Tibial artery (tissue), 4 donors: Measurements from ENCODE around the gene CBX2.

Source experiments
- DNase-seq, 2 donors: peaks; one replicate each; pipeline ENCODE4 v3.0.0-alpha.2; 2019
- H3K27ac ChIP-seq, 2 donors: fragments of 200-600 bp; sonication (generic) in 1 of 2; 1 replicate in 1 of 2; 2 replicates in 1 of 2; pipeline ENCODE4 v1.5.1; 2018 to 2019; ENCODE audit warnings: mild to moderate bottlenecking in 1 of 2
- H3K27me3 ChIP-seq, 2 donors: fragments of 200-600 bp; sonication (generic) in 1 of 2; one replicate each; pipeline versions ENCODE4 v1.5.1 to v1.6.0; 2016 to 2019
- H3K36me3 ChIP-seq, 3 donors: fragments of 200-600 bp; sonication (generic) in 2 of 3; one replicate each; pipeline ENCODE4 v1.5.1; 2016 to 2019; ENCODE audit warnings: mild to moderate bottlenecking in 2 of 3
- H3K4me1 ChIP-seq, 4 donors: fragments of 200-600 bp; sonication (generic) in 2 of 4; 1 replicate in 3 of 4; 2 replicates in 1 of 4; pipeline ENCODE4 v1.5.1; 2016 to 2019
- H3K4me3 ChIP-seq, 2 donors: fragments of 200-600 bp; sonication (generic) in 1 of 2; 1 replicate in 1 of 2; 2 replicates in 1 of 2; pipeline ENCODE4 v1.5.1; 2018 to 2019; ENCODE audit warnings: mild to moderate bottlenecking in 2 of 2
- H3K9me3 ChIP-seq, 3 donors: fragments of 200-600 bp; sonication (generic) in 1 of 3; one replicate each; pipeline ENCODE4 v1.5.1; 2016 to 2019
- CTCF ChIP-seq, 2 experiments: fragments of 200-600 bp in 1 of 2; fragments of 450-650 bp in 1 of 2; IDR thresholded peaks; one replicate each; pipeline ENCODE4 v1.5.1; 2017 to 2019; ENCODE audit warnings: antibody characterized with exemption in 2 of 2, mild to moderate bottlenecking in 1 of 2, moderate library complexity in 1 of 2
- intact Hi-C: fragments of 100-400 bp; cut with DNase I; formaldehyde crosslinking; loops from one replicate; pipeline ENCODE4 v1.15.0; 2023; ENCODE audit warnings: low total_unique reads

The CBX2 gene

DNA sequence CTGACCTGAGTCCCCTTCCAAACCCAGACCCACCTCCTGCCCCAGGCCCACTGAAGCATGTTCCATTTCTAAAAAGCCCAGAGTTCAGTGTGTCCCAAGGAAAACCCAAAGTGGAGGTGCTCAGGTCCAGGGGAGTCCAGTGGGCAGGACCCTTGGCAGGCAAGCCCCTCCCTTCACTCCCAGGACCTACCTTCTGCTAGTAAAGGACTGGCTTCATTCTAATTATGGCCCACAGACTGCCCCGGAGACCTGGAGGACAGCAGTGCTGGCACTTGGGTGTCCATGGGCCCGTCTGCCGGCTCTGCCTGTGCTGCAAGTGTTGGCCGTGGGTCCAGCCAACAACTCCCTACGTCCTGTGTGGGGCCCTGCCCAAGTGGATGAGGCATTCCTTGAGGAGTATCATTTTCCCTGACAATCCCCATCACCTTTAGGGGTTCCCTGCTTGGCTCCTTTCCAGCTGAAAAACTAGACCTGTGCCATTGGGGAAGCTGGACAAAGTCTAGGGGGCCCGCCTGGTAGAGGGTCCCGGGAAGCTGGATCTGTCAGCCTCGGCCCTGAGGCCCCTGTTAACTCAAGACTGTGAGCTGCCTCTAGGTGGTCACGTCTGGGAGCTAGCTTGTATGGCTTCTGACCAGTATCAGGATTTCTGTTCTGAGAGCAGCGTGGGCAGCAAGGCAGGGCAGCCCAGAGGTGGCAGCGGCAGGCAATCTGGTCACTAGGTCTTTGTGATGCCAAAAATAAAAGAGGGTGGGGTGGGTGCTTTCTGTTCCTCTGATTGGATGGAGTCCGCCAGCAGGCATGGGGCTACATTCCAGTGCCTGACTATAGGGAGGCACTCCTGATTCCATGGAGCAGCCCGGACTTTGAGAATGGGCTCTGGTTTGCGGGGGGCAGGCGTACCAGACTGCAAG is 8.2 kb downstream of the CBX2 start:
- intact Hi-C loops = no loop called here

GRCh38 chr17:79786930-79787643 is 9.1 kb downstream of the CBX2 start:
- H3K4me1 ChIP-seq = peaks cover 0 to 26% (median 14%) of the 10 kb centered on the region in 4 donors
- no peaks in the 10 kb centered on the region for H3K9me3 ChIP-seq
- H3K27ac ChIP-seq = no peak overlapping the region
- no peak for TF ChIP-seq CTCF (IDR thresholded peaks at IDR 0.05)
- intact Hi-C loops = no loop called here
- H3K36me3 ChIP-seq = no peaks in the 10 kb centered on the region
- no peak for DNase-seq
- no peak overlapping the region for H3K4me3 ChIP-seq
- peaks cover 17 to 99% of the 10 kb centered on the region in 2 donors for H3K27me3 ChIP-seq

More for the DNA sequence above, 8.2 kb downstream of the CBX2 start:
- Histone ChIP-seq H3K4me1 (peaks cover 0 to 16% (median 10%) of the 10 kb centered on the region in 4 donors), H3K27me3 (peaks cover 10 to 99% of the 10 kb centered on the region in 2 donors), H3K9me3 (no peaks in the 10 kb centered on the region), H3K36me3 (no peaks in the 10 kb centered on the region), H3K4me3 (no peak overlapping the region), H3K27ac (no peak overlapping the region)
- no peak for TF ChIP-seq CTCF (IDR thresholded peaks at IDR 0.05)
- no peak for DNase-seq

- Histone ChIP-seq H3K36me3 (no peaks in the 10 kb centered on the region), H3K9me3 (no peaks in the 10 kb centered on the region), H3K27me3 (peaks cover 20 to 99% of the 10 kb centered on the region in 2 donors), H3K4me3 (no peak overlapping the region), H3K4me1 (peaks cover 0 to 39% (median 27%) of the 10 kb centered on the region in 4 donors), H3K27ac (no peak overlapping the region)
- intact Hi-C loops = loop anchor here (2.0 kb wide), 1 partner anchor 202 kb away; no protein-coding TSS in a partner anchor
- DNase-seq = no peak
- no peak for TF ChIP-seq CTCF (IDR thresholded peaks at IDR 0.05)
These were observed 10.5 kb downstream of the CBX2 start for GRCh38 chr17:79788455-79788854.

DNA sequence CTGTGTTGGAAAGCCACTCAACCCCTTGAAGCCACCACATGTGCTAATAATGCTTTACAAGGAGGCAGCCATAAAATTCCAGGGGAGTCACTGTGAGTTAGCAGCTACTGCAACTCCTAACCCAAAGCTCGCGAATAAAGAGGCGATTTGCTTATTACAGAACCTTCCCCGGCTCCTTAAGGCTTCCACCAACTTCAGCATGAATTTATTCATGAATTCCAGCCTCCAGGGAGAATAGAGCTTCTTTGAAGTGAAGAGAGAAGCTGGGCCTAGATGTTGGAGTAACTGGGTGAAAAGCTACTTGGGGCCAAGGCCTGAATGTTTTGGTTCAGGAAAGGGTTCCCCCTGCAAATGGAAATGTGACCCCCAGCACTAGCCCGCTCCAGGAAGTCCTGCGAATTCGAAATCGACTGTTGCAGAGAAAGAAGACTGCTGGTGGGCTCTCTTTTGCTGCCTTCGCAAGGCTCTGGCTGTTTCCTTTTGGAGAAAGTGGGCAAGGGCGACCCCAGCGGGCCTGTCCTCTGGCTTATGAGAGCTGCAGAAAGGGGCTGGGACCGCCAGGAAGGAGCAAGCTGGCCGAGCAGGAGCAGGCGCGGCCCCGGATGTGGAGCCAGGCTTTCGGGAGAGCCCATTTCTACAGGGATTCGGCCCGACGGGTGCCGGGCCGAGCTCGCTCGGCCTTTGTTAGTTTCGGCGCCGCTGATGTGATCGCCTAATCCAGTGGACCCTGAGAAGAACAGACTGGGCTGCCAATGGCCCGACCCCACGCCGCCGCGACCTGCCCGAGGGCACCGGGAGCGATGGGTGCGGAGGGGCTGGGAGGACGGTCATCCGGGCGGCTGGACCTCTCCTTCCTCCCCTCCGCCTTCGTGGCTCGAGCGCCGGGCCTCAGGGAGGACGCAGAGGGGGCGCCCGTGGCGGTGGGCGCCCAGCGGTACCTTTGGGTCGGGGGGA is 11.3 kb downstream of the CBX2 start:
- intact Hi-C loops = loop anchor here (2.0 kb wide), 1 partner anchor 202 kb away; no protein-coding TSS in a partner anchor
- Histone ChIP-seq H3K27me3 (peaks cover 20 to 98% of the 10 kb centered on the region in 2 donors), H3K4me1 (peaks cover 0 to 48% (median 34%) of the 10 kb centered on the region in 4 donors), H3K4me3 (no peak overlapping the region), H3K36me3 (no peaks in the 10 kb centered on the region), H3K9me3 (no peaks in the 10 kb centered on the region), H3K27ac (no peak overlapping the region)
- no peak for TF ChIP-seq CTCF (IDR thresholded peaks at IDR 0.05)
- DNase-seq = no peak
